ENCODE data around the gene TMEM270.

Gene TMEM270

DNA sequence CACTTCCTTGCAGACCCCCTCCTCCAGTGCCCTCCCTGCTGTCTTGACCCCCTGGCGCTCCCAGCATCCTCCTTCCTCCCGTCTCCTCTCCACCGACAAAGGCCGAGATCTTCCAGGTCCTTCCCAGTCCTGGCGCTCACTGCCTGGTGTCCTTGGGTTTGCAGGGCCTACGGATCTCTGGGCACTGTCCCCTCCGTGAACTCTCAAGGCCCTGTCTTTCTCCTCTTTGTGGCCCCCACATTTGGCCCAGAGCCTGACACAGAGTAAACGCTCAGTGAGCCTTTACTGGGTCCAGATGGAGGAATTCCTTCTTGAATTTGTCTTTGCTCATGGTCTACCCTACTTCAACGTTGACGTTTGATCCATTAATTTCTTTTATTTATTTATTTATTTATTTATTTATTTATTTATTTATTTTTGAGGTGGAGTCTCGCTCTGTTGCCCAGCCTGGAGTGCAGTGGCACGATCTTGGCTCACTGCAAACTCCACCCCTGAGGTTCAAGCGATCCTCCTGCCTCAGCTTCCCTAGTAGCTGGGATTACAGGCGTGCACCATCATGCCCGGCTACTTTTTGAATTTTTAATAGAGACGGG, 29.7 kb downstream of the TMEM270 start:
- H3K4me3 ChIP-seq (ENCODE audit: control insufficient read depth, low read depth, low read length) = no peak overlapping the region
- no peak for DNase-seq (ENCODE audit: low read depth)
- TF ChIP-seq, protein P1, sequence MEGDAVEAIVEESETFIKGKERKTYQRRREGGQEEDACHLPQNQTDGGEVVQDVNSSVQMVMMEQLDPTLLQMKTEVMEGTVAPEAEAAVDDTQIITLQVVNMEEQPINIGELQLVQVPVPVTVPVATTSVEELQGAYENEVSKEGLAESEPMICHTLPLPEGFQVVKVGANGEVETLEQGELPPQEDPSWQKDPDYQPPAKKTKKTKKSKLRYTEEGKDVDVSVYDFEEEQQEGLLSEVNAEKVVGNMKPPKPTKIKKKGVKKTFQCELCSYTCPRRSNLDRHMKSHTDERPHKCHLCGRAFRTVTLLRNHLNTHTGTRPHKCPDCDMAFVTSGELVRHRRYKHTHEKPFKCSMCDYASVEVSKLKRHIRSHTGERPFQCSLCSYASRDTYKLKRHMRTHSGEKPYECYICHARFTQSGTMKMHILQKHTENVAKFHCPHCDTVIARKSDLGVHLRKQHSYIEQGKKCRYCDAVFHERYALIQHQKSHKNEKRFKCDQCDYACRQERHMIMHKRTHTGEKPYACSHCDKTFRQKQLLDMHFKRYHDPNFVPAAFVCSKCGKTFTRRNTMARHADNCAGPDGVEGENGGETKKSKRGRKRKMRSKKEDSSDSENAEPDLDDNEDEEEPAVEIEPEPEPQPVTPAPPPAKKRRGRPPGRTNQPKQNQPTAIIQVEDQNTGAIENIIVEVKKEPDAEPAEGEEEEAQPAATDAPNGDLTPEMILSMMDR (conservative IDR thresholded peaks at IDR 0.05; ENCODE audit: control insufficient read depth, insufficient read depth, low read depth, low read length) = no peak

DNA sequence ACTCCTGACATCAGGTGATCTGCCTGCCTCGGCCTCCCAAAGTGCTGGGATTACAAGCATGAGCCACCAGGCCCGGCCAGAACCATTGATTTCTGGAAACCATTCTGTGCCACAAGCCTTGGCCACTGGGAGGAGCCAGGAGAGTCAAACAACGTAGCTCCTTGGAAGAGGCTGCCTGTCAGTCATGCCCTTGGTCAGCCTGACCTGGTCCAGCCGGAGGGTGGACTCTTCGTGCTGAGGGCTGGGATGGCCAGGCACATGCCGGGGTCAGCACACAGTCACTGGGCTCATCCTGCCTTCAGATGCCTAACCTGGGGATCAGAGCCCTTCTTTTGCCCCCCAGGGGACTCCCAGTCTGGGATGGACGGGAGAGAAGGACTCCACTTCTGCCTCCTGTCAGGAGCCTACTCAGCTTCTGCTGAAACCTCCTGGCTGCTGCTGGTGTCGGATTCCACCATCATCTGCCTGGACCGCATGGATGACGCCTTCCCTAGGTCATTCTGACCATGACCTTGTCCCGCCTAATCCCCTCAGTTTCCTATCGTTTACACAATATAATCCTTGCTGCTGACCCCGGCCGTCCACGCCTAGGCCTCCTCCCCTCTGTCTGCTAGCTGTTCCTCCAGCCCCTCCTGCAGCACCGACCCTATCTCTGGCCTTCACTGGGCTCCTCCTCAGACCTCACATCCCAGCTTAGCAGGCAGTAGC, 30.4 kb downstream of the TMEM270 start:
- no peak overlapping the region for H3K4me3 ChIP-seq (ENCODE audit: control insufficient read depth, low read depth, low read length)
- DNase-seq (ENCODE audit: low read depth) = no peak
- TF ChIP-seq, protein P1 (conservative IDR thresholded peaks at IDR 0.05; ENCODE audit: control insufficient read depth, insufficient read depth, low read depth, low read length) = peak; percentile 8

DNA sequence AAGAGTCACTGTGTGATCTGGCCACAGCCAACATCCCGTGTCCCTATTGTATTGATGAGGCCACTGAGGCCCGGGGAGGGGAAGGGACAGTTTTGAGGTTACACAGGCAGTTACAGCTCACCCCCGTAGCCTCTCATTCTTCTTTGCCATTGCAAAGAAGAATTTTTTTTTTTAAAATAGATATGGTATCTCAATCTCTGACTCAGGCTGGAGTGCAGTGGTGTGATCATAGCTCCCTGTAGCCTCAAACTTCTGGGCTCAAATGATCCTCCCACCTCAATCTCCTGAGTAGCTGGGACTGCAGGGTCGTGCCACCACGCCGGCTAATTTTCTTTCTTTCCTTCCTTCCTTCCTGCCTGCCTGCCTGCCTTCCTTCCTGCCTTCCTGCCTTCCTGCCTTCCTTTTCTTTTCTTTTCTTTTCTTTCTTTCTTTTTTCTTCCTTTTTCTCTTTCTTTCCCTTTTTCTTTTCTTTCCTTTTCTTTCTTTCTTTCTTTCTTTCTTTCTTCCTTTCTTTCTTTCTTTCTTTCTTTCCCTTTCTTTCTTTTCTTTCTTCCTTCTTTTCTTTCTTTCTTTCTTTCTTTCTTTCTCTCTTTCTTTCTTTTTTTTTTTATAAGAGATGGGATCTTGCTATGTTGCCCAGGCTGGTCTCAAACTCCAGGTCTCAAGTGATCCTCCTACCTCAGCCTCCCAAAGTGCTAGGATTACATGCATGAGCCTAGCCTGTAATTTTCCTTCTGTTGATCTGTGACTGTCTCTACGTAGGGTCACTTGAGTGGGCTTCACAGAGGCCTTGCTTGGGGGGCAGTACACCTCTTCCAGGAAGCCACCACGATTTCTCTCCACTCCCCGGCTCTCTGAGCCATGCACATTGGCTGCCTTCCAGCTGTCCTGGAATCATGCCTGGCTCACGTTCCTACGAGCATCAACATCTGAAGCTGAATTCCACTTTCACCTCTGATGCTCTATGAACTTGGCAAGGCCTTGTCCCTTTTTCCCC, 31.3 kb downstream of the TMEM270 start:
- TF ChIP-seq, protein P1 (conservative IDR thresholded peaks at IDR 0.05; ENCODE audit: control insufficient read depth, insufficient read depth, low read depth, low read length) = no peak
- DNase-seq (ENCODE audit: low read depth) = peak; percentile 77
- no peak overlapping the region for H3K4me3 ChIP-seq (ENCODE audit: control insufficient read depth, low read depth, low read length)

DNA sequence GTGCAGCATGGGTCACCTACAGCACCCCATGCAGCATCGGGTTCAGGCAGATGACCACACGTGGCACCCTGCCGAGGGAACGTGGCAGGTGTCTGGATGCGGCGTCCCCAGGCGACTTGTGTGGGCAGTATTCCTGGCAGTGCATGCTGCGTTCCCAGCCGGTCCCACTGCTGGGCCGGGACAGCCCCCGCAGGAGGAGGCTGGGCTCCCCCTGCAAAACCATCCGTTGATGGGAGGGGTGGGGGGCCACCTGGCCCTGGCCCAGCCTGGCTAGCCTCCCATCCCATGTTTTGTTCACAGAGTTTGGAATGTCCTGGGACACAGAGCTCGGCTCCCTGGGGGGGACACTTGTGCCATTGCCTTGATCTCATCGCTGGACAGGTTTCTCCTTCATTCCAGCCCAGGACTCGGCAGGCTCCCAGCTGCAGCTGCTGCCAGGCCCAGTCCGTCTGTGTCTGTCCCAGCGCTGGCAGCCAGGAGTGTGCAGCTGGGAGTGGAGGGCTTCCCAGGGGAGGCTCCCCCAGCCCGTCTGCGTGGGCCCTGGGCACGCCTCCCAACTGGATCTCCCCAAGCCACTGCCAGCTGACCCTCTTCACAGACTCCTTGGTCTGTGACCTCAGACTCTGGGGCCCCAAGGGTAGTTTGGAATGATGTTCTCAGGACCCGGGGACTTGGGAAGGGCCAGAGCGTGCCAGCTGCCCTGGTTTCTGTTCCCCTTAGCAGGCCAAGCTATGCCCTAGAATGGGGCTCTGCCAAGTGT, 32.6 kb downstream of the TMEM270 start:
- TF ChIP-seq, protein P1 (conservative IDR thresholded peaks at IDR 0.05; ENCODE audit: control insufficient read depth, insufficient read depth, low read depth, low read length) = no peak
- DNase-seq (ENCODE audit: low read depth) = peak; percentile 46
- no peak overlapping the region for H3K4me3 ChIP-seq (ENCODE audit: control insufficient read depth, low read depth, low read length)

DNA sequence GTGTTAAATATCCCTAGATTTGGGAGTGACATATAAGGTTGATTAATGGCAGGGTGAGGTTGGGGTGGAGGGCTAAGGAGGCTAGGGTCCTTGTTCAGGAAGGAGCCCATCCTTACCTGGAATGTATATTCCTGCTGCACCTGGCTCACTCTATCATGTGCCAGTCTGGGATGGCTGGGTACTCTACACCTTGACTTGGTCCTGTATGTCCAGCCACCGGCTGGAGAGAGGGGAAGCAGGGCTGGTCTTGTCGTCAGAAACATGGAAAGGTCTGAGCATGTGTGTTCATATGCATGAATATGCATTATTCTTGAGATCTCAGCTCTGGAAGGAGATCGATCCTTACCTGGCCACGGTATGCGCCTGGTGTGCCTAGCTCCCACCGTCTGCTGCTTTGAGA, 33.2 kb downstream of the TMEM270 start:
- no peak for DNase-seq (ENCODE audit: low read depth)
- TF ChIP-seq, protein P1 (conservative IDR thresholded peaks at IDR 0.05; ENCODE audit: control insufficient read depth, insufficient read depth, low read depth, low read length) = no peak
- no peak overlapping the region for H3K4me3 ChIP-seq (ENCODE audit: control insufficient read depth, low read depth, low read length)
